ENCODE measurements around the gene OOSP3.
"Not testable (repeated sequence)": the region's sequence is repeated elsewhere in the genome, so short reads cannot be mapped to it uniquely, and the experiment has no call there.

Gene OOSP3, protein sequence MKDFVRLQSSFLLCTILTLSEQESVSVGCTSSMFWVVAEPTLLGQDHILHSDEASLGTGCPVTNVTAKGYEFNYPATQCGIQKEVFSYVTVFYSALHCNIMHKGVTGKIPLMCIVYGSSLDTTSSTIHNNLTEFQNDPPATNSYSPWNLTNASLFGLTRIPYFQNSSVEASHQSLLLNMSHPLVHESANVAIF

DNA sequence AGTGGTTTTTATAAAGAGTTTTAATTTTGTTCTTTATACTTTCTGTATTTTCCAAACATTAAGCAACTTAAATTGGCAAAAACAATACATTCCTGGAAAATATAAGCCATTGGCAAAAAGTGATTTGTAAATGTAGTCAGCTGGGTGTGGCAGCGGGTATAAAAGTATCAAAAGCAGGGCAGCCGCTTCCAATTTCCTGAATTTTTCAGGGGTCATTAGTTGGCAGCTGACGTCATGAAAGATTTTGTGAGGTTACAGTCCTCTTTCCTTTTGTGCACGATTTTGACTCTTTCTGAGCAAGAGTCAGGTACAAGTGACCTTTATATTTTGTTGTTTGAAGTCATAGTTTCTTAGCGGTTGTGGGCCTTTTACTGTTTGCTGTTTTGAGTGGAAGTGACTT is at the start of gene OOSP3:
OOSP3 (plus strand) TSS at position 208 of the 400 bp plus-strand sequence; CDS start at position 235, 27 bp downstream.
- no peak for FAIRE-seq

GRCh38 chr11:59829358-59829757 is 49.2 kb upstream of the OOSP3 start:
- FAIRE-seq = no peak

DNA sequence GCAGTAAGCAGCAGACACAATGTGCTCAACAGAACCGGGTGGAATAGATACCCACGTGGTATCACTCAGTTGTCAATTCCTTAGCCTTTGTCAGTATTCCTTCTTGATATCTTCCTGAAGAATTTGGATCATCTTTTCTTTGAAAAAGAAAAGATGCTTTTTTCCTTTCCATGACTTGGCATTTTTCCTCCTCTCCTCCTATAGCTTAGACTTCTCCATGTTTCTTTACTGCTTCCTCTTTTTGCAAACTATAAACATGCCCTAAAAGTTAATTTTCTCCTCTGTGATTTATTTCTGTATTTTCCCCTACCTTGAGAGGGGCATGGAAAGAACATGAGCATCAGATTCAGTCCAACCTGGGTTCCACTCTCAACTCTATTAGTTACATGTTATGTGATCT is 45.0 kb upstream of the OOSP3 start:
- FAIRE-seq = no peak

GRCh38 chr11:59839615-59840014 is 39.0 kb upstream of the OOSP3 start:
- FAIRE-seq = no peak

DNA sequence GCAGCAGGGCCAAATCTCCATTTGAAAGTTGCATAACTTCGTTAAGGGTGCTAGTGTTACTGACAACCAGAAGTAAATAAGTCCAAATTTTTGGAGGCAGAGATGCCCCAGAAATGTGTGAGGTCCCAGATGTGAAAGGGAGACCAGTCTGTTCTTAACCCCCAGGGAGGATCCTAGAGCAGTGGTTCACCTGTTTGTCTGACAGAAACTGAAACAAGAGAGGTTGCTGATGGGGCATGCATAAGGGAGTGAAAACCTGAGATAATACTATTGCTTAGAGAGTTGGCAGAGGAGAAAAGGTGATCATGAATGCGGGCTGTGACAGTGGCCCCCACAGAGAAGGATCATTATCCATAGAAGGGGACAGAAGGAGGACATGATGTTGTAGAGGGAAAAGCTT is 37.1 kb upstream of the OOSP3 start:
- FAIRE-seq = no peak

- no peak for FAIRE-seq
Measured at GRCh38 chr11:59842316-59842715, 36.3 kb upstream of the OOSP3 start.

DNA sequence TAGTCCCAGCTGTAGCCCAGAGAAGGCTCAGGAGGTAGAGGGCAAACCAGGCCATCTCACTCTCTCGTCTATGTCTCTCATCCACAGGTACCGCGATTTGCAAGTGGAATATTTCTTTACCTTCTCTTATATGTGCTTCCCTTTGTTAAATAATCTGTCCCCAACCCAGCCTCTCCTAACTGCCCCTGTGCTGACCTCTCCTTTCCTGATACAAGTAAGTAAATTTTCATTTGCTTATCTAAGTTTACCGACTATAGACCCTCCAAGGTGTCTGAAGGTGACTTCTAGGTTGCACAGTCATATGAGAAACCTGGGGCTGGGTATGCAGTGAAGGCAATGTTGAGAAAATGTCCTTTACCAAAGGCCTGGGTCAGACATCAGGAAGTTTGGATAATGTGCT is 33.2 kb upstream of the OOSP3 start, which contains the start of gene CBLIF:
CBLIF (minus strand) TSS at position 101 of the 400 bp plus-strand sequence; CDS start at position 55, 46 bp downstream.
- FAIRE-seq = no peak

- FAIRE-seq = no peak
Measured at GRCh38 chr11:59846556-59846955, 32.0 kb upstream of the OOSP3 start.

GRCh38 chr11:59847626-59848025 is 31.0 kb upstream of the OOSP3 start:
- FAIRE-seq = no peak

DNA sequence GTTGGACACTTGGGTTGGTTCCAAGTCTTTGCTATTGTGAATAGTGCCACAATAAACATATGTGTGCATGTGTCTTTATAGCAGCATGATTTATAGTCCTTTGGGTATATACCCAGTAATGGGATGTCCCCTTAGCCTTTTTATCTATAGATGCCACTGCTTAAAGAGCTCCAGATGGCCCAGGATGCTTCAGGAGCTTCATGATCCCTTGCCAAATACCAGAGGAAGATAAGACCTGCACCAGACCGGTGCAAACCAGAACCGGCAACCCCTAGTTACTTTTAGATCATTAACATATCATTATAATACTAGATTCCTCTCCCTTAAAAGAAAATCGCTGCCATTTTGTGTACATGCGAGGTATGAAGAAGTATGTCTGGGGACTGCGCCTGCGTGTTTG is 30.1 kb upstream of the OOSP3 start:
- not testable (repeated sequence) for FAIRE-seq

DNA sequence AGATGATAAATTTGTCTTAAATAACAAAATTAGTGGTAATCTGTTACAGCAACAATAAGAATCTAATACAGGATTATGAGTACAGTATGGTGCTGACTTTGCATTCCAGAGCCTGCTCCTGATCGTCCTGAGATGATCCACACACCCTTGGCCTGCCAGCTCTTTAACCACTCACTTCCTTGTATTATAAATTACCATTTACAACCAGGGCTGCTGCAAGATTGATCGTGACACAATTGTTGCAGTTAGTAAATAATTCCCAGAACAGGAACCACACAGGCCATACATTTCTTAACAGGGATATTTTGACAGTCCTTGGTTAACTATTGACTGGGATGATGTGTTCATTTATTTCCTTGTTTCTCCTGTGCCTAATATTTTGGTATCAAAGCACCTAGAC is 29.5 kb upstream of the OOSP3 start:
- FAIRE-seq = no peak

GRCh38 chr11:59849551-59849950 is 29.0 kb upstream of the OOSP3 start:
- FAIRE-seq = not testable (repeated sequence)

DNA sequence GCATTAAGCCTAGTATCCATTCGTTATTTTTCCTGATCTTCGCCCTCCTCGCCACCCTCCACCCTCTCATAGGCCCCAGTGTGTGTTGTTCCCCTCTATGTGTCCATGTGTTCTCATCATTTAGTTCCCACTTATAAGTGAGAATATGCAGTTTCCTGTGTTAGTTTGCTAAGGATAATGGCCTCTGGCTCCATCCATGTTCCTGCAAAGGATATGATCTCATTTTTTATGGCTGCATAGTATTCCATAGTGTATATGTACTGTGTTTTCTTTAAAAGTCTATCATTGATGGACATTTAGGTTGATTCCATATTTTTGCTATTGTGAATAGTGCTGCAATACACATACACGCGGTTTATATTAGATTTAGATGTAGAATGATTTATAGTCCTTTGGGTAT is 27.2 kb upstream of the OOSP3 start:
- not testable (repeated sequence) for FAIRE-seq

GRCh38 chr11:59854871-59855270 is 23.7 kb upstream of the OOSP3 start:
- FAIRE-seq = no peak

DNA sequence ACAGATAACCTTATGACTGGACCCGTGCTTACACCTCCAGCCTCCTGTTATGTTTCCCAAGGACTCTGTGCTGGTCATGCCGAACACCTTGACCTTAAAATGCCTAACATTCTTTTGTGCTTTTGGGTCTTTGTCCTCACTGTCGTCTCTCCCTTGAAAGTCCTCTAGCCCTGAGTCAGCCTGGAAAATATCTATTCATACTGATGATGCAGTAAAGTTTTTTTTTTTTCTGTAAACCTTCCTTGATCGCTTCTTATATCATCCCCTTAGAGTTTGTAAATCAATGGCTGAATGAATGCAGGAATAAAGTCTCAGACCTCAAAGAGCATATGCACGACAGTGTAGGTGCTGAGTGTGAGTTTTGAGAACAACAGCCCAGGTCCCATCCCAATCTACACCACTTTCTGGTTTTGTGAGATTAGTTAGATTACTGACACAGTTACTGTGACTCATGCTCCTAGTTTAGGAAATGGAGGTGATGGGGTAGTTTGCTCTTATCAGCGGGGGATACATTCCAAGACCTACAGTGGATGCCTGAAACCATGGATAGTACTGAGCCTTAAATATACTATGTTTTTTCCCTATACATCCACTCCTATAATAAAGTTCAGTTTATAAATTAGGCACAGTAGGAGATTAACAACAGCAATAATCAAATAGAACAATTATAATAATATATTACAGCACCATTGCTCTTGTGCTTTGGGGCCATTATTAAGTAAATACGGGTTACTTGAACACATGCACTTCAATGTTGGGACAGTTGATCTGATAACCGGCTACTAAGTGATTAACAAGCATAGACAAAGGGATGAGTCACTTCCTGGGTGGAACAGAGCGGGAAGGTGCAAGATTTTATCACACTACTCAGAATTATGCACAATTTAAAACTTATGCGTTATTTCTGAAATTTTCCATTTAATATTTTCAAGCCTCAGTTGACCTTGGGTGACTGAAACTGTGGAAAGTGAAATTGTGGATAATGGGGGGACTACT is 20.8 kb upstream of the OOSP3 start:
- FAIRE-seq = no peak

- FAIRE-seq = no peak
Measured at GRCh38 chr11:59859673-59860072, 18.9 kb upstream of the OOSP3 start.

DNA sequence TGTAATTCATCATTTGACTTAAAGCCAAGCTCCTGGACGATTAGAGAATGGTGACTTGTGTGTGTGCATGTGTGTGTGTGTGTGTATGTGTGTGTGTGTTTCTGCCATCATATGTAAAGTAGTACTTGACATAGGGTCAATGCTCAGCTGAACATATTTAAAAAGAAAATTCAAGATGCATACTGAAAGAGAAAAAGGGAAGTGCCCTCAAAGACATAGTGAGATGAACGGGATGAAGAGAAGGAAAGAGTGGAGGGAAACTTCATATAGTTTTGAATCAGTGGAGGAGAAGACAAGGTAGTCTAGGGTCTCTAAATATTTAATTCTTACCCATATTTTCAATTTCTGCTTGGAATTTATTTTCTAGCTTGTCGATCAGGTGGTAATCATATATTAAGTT is 16.3 kb upstream of the OOSP3 start:
- no peak for FAIRE-seq

- no peak for FAIRE-seq
Measured at GRCh38 chr11:59865031-59865430, 13.6 kb upstream of the OOSP3 start.

- no peak for FAIRE-seq
Measured at GRCh38 chr11:59866397-59866796, 12.2 kb upstream of the OOSP3 start, which contains the start of gene TCN1. TSS of gene TCN1 (minus strand) at chr11:59866487. CDS start at chr11:59866470, 17 bp downstream.

GRCh38 chr11:59866836-59867235 is 11.7 kb upstream of the OOSP3 start:
- FAIRE-seq = no peak

GRCh38 chr11:59867946-59868345 is 10.6 kb upstream of the OOSP3 start:
- no peak for FAIRE-seq

GRCh38 chr11:59872076-59872475 is 6.5 kb upstream of the OOSP3 start:
- no peak for FAIRE-seq

DNA sequence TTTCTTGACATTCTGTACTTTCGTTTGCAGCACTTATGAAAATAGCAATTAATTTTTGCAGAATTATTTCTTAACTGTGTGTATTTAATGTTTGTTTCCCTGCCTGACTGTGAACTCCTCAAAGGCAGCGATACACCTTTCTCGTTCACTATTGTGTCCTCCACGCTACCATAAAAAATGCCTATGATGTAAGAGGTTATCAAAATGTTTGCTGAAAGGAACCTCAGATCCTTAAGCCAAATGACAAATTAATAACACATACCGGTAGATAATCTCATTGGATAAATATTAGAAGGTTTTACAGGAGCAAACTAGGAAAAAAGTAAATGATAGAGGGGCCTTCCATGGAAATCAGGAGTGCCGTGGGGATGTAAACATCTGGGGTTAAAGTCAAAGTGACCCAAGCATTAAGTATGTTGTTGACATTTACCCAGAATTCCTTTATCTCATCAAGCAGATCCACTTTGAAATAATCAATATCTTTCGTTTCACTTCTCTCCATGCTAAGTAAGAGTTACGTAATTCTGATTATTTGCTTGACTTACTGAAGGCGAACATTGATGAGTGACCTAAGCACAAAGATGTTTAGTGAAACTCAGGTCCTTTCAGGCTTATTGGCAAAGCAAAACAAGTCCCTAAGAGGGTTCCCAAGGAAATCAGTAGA is 2.6 kb upstream of the OOSP3 start:
- FAIRE-seq = no peak
